NCI-H1436 (cell line): ENCODE measurements around the gene TMCO5A.
"Not testable (repeated sequence)": the region's sequence is repeated elsewhere in the genome, so short reads cannot be mapped to it uniquely, and the experiment has no call there.

Experiments
- DNase-seq: peaks from one replicate; lab custom pipeline; 2025; lab: John Stamatoyannopoulos, UW

Gene TMCO5A

DNA sequence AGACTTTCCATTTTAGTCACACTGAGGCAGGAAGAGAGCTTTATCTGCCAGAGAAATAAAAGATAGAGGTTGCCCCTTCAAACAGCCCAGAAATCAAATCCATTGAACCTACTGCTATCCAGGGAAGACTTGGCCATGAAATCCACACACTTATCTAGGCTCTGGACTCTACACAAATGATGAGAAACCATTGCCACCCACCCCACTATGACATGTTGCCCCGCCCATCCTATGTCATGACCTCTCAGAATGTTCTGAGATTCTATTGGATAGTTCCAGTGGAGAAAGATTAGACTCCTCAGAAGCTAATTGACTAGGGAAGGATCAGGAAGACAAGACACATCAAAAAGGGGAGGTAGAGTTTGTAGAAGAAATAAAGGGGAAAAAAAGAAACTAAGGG lies at the start of gene TMCO5A:
TSS of gene TMCO5A (plus strand) at position 301 of the 400 bp plus-strand sequence. CDS start 1,684 bp downstream, outside the sequence.
- no peak for DNase-seq

- DNase-seq, result no peak
Observed at GRCh38 chr15:37885651-37886050, 48.8 kb upstream of the TMCO5A start.

- DNase-seq, result no peak
Observed at GRCh38 chr15:37888356-37888755, 46.1 kb upstream of the TMCO5A start.

GRCh38 chr15:37891766-37892368 lies 42.6 kb upstream of the TMCO5A start:
- peak; percentile 28 for DNase-seq

- no peak for DNase-seq
Observed at GRCh38 chr15:37893309-37893708, 41.1 kb upstream of the TMCO5A start.

DNA sequence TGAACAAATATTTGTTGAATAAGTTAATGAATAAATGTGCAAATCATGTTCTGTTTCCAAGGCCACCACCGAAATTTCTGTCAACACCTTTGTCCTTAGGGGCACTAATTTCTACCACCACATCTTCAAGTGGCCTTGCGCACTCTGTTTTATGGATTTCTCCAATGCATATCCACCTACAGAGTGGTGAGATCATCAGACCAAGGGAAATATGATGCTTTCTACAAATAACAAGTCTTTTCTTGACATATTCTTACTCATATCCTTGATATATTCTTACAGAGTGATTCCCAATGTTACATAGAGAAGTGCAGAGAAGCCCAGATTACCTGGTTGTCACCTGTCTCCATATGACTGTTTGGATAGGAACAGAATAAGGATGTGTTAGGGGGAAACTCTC lies 36.1 kb upstream of the TMCO5A start:
- DNase-seq, result no peak

GRCh38 chr15:37900326-37901221 lies 33.9 kb upstream of the TMCO5A start:
- DNase-seq, result no peak

- DNase-seq, result no peak
Observed at GRCh38 chr15:37902126-37902525, 32.3 kb upstream of the TMCO5A start.

- DNase-seq, result no peak
Observed at GRCh38 chr15:37903919-37904625, 30.4 kb upstream of the TMCO5A start.

- DNase-seq, result no peak
Observed at GRCh38 chr15:37907136-37907535, 27.3 kb upstream of the TMCO5A start.

GRCh38 chr15:37921527-37922385 lies 12.7 kb upstream of the TMCO5A start:
- DNase-seq, result no peak

DNA sequence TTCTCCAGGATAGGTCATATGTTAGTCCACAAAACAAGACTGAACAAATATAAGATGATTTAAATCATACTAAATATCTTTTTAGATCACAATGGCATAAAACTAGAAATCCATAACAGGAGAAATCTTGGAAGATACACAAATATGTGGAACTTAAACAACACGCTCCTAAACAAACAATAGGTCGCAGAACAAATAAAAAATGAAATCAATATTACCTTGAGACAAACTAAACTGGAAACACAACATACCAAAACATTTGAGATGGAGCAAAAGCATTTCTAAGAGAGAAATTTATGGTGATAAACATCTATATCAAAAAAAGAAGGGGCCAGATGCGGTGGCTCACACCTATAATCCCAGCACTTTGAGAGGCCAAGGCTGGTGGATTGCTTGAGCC lies 8.3 kb upstream of the TMCO5A start:
- DNase-seq, result no peak

DNA sequence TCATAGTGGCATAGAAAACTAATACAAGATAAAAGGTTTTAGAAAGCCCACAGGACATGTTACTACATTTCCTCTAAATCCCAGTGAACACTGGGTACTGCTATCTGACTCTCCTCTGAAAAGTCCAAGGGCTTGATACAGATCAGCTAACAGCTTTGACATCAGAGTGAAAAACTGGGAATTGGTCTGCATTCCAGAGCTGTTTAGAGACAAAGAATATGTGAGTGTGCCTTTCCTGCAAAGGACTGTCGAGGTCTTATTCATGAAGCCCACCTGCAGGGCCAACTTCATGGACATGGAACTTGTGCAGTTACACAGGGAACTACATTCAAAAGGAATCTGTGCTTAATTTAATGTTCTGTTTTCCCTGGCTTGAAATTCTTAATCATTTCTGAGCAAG lies 5.2 kb upstream of the TMCO5A start:
- no peak for DNase-seq

DNA sequence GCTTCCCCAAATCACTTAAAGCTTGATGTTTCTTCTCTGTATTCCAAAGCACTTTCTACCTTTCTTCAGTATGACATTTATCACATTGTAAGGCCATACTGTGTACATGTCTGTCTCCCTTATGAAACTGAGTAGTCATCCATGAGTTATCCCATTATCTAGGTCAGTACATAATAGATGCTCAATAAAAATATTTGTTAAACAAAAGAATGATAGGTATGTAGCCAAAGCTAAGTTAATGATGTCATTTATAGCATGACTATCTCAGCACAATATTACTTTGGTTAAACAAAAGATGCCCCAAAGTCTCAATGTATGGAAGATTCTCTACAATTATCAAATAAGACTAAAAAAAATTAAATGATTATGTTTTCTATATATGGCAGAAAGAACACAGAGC lies 3.1 kb upstream of the TMCO5A start:
- no peak for DNase-seq

DNA sequence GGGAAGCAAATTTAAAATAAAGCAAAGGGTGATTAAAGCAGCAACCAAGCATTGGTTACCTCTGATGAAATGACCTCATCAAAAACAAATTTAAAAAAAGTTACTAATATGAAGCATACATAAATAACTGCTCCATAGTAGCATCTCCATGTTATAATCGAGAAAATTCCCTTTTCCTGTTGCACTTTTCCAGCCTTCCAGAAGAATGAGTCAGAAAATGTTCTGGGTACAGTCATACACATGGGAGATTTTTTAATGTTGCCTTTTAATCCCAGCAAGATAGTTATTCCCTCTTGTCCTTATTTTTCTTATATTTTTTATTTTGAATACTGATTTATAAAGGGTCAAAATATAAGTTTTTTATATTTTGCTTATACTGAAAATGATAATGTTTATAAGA lies 2.6 kb upstream of the TMCO5A start:
- DNase-seq, result no peak

DNA sequence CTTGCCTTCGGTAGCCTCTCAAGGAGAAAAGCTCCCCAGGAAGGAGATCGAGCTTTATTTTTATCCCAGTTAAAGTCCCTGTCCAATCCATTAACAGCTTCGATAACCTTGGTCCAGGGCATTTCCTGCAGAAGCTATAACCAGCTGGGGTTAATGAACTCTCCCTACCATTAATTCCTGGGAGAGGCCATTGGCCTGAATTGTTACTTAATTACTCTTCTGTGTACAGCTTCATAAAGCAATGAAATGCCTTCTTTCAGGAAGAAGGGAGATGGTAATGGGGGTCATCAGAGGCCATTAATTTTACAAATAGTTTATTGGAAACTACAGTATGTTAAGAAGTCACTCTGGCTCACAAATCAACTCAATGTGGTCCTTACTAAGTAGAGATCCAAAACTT lies 1.9 kb upstream of the TMCO5A start:
- DNase-seq, result no peak

DNA sequence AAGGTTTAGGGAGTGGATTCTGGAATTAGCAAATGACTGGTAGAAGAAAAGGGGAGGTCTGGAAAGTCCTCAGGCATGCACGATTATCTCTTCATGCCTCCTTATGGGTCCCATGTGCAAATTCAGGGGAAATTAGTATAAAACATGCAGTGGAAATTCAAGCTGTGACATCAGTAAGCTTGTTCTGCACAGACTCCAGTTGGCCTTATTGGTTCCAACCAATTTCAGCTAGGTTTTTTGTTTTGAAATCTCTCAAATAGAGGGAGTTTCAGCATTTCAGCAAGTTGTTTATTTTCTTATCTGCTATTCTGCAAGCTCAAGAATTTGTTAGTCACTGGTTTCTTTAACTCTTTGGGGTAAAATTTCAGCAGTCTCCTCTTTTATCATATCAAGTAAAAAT lies 774 bp upstream of the TMCO5A start:
- no peak for DNase-seq

- no peak for DNase-seq
Observed at GRCh38 chr15:37940876-37941275, 6.4 kb downstream of the TMCO5A start.

GRCh38 chr15:37941779-37942178 lies 7.3 kb downstream of the TMCO5A start:
- no peak for DNase-seq

DNA sequence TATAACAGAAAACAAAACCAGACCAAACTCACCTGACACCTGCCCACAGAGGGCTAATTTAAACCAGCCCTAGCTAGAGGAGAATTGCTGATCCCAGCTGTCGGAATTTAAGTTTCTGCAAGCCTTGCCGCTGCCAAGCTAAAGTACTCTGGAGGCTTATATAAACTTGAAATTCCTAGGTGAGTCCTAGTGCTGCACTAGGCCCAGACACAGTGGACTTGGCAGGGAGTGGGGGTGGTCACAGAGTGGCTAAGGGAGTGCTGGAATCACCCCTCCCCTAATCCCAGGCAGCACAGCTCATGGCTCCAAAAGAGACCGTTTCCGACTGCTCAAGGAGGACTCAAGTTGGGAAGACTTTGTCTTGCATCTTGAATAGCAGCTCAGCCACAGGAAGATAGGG lies 17.6 kb downstream of the TMCO5A start:
- DNase-seq, result no peak

DNA sequence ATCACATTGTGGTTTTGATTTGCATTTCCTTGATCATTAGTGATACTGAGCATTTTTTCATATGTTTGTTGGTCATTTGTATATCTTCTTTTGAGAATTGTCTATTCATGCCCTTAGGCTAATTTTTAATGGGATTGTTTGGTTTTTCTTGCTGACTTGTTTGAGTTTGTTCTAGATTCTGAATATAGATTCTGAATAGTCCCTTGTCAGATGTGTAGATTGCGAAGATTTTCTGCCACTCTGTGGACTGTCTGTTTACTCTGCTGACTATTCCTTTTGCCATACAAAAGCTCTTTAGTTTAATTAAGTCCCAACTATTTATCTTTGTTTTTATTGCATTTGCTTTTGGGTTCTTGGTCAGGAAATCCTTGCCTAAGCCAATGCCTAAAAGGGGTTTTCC lies 26.3 kb downstream of the TMCO5A start:
- not testable (repeated sequence) for DNase-seq

DNA sequence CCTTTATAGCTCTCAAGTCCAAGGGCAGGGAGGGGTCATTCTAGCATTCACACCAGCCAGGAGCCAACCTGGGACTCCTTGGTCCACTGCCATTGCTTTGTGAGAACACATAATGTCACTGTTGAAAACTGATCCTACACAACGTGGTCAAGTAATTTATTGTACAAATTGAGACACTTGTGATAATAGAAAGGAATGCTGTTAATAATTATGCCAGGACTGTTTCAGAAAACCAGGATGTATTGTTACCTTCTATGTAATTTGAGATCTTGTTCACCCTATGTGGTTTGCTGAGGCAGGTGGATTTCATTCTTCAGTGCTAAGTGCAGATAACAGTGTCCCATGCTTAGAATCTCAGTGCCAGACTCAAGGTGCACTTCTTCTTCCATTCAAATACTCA lies 33.3 kb downstream of the TMCO5A start:
- DNase-seq, result no peak
